ENCODE measurements around the gene WASL.

- TF ChIP-seq POLR2A (IDR thresholded peaks at IDR 0.05) (no peak), CTCF (IDR thresholded peaks at IDR 0.05) (no peak)
These were observed 101.6 kb downstream of the WASL start for GRCh38 chr7:123647106-123647730.

Measured in tibial nerve (tissue), 3 donors.